HCT116 (cell line): ENCODE results near the gene COQ2. TPM values are rescaled to one million over a fixed set of nuclear protein-coding genes. Genes with fewer than 3 reads are reported as not detected.

ENCODE experiments used
- ATAC-seq: fragments of 200-7000 bp; cut with Tn5 transposase; 2 replicates; pipeline ENCODE4 v1.9.1; 2020; ENCODE audit warnings: mild to moderate bottlenecking, moderate library complexity
- BruUV-seq: library from RNA; stranded (reverse); fragments of 400-500 nt; replicated peaks from 2 replicates; lab custom pipeline; 2021; lab: Mats Ljungman, UMichigan
- CTCF ChIA-PET: fragments of 300-600 bp; sonication (Branson Sonifier 250); formaldehyde crosslinking; loops from one replicate; lab custom pipeline; 2021; ENCODE audit warnings: antibody characterized with exemption; lab: Charles Lee
- POLR2A ChIA-PET: fragments of 300-600, 350-600 bp; sonication (Branson Sonifier 250); formaldehyde crosslinking; loops from one replicate; lab custom pipeline; 2021; ENCODE audit warnings: antibody characterized with exemption; lab: Charles Lee
- RAD21 ChIA-PET, 2 experiments: fragments of 300-600 bp; sonication (Branson Sonifier 250); formaldehyde crosslinking; loops; one replicate each; lab custom pipeline; 2023; ENCODE audit warnings: low total read pairs in 2 of 2; ENCODE audit not compliant: uncharacterized antibody in 2 of 2, unreplicated experiment in 2 of 2, low non-redundant PET in 1 of 2; lab: Charles Lee
- DNase-seq: peaks from one replicate; pipeline ENCODE4 v3.0.0-alpha.2; 2010; ENCODE audit warnings: low read depth, low spot score
- H2AFZ ChIP-seq: fragments of 200-600 bp; shearing (Covaris generic), sonication (generic); 2 replicates; pipeline ENCODE4 v1.6.1; 2017; ENCODE audit warnings: low read depth, mixed run types, mixed read lengths, antibody characterized with exemption, low read length; ENCODE audit not compliant: poor library complexity, severe bottlenecking
- H3K27ac ChIP-seq: 2 replicates; pipeline ENCODE4 v1.5.1; 2012; ENCODE audit warnings: low read depth, low read length
- H3K27me3 ChIP-seq: fragments of 200-600 bp; sonication (generic); 2 replicates; pipeline ENCODE4 v1.6.1; 2016; ENCODE audit warnings: mixed run types, low read length, mixed read lengths; ENCODE audit not compliant: insufficient read depth
- H3K36me3 ChIP-seq, 2 experiments: fragments of 200-500 bp in 1 of 2; fragments of 200-600 bp in 1 of 2; sonication (Bioruptor generic) in 1 of 2; sonication (generic) in 1 of 2; 2 replicates each; pipeline versions ENCODE4 v1.5.1 to v1.6.1; 2014 to 2016; ENCODE audit warnings: low read length in 2 of 2, inconsistent platforms in 1 of 2, mixed read lengths in 1 of 2, mixed run types in 1 of 2; ENCODE audit not compliant: insufficient read depth in 2 of 2, control insufficient read depth in 1 of 2
- H3K4me1 ChIP-seq, 2 experiments: fragments of 200-600 bp in 1 of 2; sonication (generic) in 1 of 2; 2 replicates each; pipeline versions ENCODE4 v1.5.1 to v1.6.1; 2012 to 2017; ENCODE audit warnings: low read length in 2 of 2, inconsistent platforms in 1 of 2, mild to moderate bottlenecking in 1 of 2, mixed read lengths in 1 of 2, mixed run types in 1 of 2, moderate library complexity in 1 of 2; ENCODE audit not compliant: insufficient read depth in 2 of 2, control insufficient read depth in 1 of 2
- H3K4me2 ChIP-seq: fragments of 200-600 bp; sonication (generic); 2 replicates; pipeline ENCODE4 v1.6.1; 2017; ENCODE audit warnings: mixed run types, low read length, mixed read lengths
- H3K4me3 ChIP-seq, 2 experiments: fragments of 200-600 bp in 1 of 2; sonication (generic) in 1 of 2; replicated peaks in 1 of 2; 2 replicates each; pipeline ENCODE4 v1.5.1; 2011 to 2016; ENCODE audit warnings: low read length in 2 of 2, control low read depth in 1 of 2, low read depth in 1 of 2, mild to moderate bottlenecking in 1 of 2, mixed read lengths in 1 of 2, mixed run types in 1 of 2
- H3K79me2 ChIP-seq: fragments of 200-600 bp; sonication (generic); 2 replicates; pipeline ENCODE4 v1.6.1; 2017; ENCODE audit warnings: mild to moderate bottlenecking, mixed run types, low read length, moderate library complexity, mixed read lengths; ENCODE audit not compliant: insufficient read depth
- H3K9ac ChIP-seq: fragments of 200-600 bp; sonication (generic); 2 replicates; pipeline ENCODE4 v1.6.1; 2016; ENCODE audit warnings: low read length, mixed read lengths
- H3K9me2 ChIP-seq: fragments of 200-600 bp; sonication (generic), shearing (Covaris generic); 2 replicates; pipeline ENCODE4 v1.6.1; 2017; ENCODE audit warnings: mixed run types, mild to moderate bottlenecking, moderate library complexity; ENCODE audit not compliant: insufficient read depth
- H3K9me3 ChIP-seq, 2 experiments: fragments of 200-500 bp in 1 of 2; fragments of 200-600 bp in 1 of 2; sonication (Bioruptor generic) in 1 of 2; sonication (generic) in 1 of 2; 2 replicates each; pipeline ENCODE4 v1.6.1; 2014 to 2017; ENCODE audit warnings: low read length in 2 of 2, mixed read lengths in 2 of 2, inconsistent platforms in 1 of 2, low read depth in 1 of 2, mild to moderate bottlenecking in 1 of 2, mixed run types in 1 of 2, moderate library complexity in 1 of 2; ENCODE audit not compliant: control insufficient read depth in 1 of 2, insufficient read depth in 1 of 2
- H4K20me1 ChIP-seq: fragments of 200-600 bp; sonication (generic), shearing (Covaris generic); 2 replicates; pipeline ENCODE4 v1.6.1; 2017; ENCODE audit warnings: mixed run types, mild to moderate bottlenecking, moderate library complexity; ENCODE audit not compliant: insufficient read depth
- ATF3 ChIP-seq: IDR thresholded peaks from 2 replicates; pipeline ENCODE4 v1.6.1; 2012
- EGR1 ChIP-seq: IDR thresholded peaks from 2 replicates; pipeline ENCODE4 v1.6.1; 2012; ENCODE audit warnings: low read depth
- JUND ChIP-seq: IDR thresholded peaks from 2 replicates; pipeline ENCODE4 v1.6.1; 2012
- ZNF274 ChIP-seq: fragments of 200-500 bp; sonication (Bioruptor generic); IDR thresholded peaks from 2 replicates; pipeline ENCODE4 v1.6.1; 2014; ENCODE audit warnings: mild to moderate bottlenecking, low read depth, low read length, inconsistent platforms
- intact Hi-C: fragments of 100-400 bp; cut with micrococcal nuclease; formaldehyde crosslinking; loops from 2 replicates; pipeline ENCODE4 v1.10.0; 2022
- total RNA-seq: library from RNA; stranded (reverse); gene quantifications from one replicate; pipeline ENCODE4 v1.2.1, GENCODE V29; 2021; ENCODE audit not compliant: unreplicated experiment
- TF ChIP-seq, protein P1 (sequence below), 3 experiments: fragments of 200-600 bp in 1 of 3; sonication (generic) in 1 of 3; IDR thresholded peaks in 2 of 3; conservative IDR thresholded peaks in 1 of 3; 2 replicates each; pipeline ENCODE4 v1.5.1; 2012 to 2017; ENCODE audit warnings: low read depth in 2 of 3, low read length in 2 of 3, antibody characterized with exemption in 1 of 3, borderline replicate concordance in 1 of 3, control low read depth in 1 of 3, mild to moderate bottlenecking in 1 of 3, mixed read lengths in 1 of 3, mixed run types in 1 of 3, moderate library complexity in 1 of 3; ENCODE audit not compliant: insufficient read depth in 1 of 3

The COQ2 gene
- total RNA-seq, 1 experiment from 2014 or later: 20.6 TPM

DNA sequence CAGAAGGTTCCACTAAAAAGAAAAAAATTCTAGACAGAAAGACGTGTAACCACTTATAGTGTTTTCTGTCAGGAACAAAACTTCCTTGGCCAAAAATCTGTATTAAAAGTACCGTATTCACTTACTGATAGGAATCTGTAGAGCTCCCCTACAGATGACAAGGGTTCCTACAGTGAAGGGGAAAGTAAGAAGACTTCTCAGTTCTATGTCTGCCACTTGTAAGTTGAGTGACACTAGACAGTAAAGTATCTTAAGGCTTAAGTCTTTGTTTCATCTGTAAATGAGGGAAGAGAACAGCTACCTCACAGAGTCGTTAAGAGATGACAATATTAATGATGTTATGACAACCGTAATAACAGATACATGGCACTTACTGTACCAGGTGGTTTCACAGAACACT lies 3.3 kb downstream of the COQ2 start:
- no TSS peak for BruUV-seq
- POLR2A ChIA-PET: no interaction called here
- Histone ChIP-seq H3K79me2 (peaks cover 38% of the 10 kb centered on the region), H3K9me3 (no peaks in the 10 kb centered on the region), H2AFZ (no peak overlapping the region), H3K9me2 (no peaks in the 10 kb centered on the region), H3K4me3 (no peak overlapping the region), H3K4me2 (no peak overlapping the region), H4K20me1 (no peaks in the 10 kb centered on the region), H3K9ac (no peak overlapping the region), H3K4me1 (peaks cover 6 to 27% of the 10 kb centered on the region in 2 experiments; a peak in 3 of 4 replicates), H3K27ac (no peak overlapping the region), H3K36me3 (peaks cover 0 to 8% of the 10 kb centered on the region in 2 experiments; a peak in 1 of 4 replicates), H3K27me3 (no peaks in the 10 kb centered on the region)
- TF ChIP-seq ATF3: no peak
- TF ChIP-seq, protein P1, sequence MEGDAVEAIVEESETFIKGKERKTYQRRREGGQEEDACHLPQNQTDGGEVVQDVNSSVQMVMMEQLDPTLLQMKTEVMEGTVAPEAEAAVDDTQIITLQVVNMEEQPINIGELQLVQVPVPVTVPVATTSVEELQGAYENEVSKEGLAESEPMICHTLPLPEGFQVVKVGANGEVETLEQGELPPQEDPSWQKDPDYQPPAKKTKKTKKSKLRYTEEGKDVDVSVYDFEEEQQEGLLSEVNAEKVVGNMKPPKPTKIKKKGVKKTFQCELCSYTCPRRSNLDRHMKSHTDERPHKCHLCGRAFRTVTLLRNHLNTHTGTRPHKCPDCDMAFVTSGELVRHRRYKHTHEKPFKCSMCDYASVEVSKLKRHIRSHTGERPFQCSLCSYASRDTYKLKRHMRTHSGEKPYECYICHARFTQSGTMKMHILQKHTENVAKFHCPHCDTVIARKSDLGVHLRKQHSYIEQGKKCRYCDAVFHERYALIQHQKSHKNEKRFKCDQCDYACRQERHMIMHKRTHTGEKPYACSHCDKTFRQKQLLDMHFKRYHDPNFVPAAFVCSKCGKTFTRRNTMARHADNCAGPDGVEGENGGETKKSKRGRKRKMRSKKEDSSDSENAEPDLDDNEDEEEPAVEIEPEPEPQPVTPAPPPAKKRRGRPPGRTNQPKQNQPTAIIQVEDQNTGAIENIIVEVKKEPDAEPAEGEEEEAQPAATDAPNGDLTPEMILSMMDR (IDR thresholded peaks at IDR 0.05 in 2 of 3, conservative IDR thresholded peaks at IDR 0.05 in 1 of 3; ENCODE audit: borderline replicate concordance in 1 of 3, insufficient read depth in 1 of 3, low read depth in 2 of 3, low read length in 2 of 3): 0 out of 6 replicates have a peak, but pooled peaks of 1 of the 3 experiments have one; percentile 4
- TF ChIP-seq JUND: no peak
- TF ChIP-seq ZNF274: no peak
- TF ChIP-seq EGR1: no peak
- intact Hi-C loops: loop anchor here (5.0 kb wide), 1 partner anchor 379 kb away; the partner anchor contains the start of gene THAP9
- DNase-seq: no peak
- no peak for ATAC-seq
- CTCF ChIA-PET: interaction anchor here (0.6 to 1.7 kb wide), 9 partner anchors 19 to 819 kb away, joined by 3 to 10 read pairs (median 3); partner anchors contain the start of gene COPS4
- RAD21 ChIA-PET: interaction anchor here in 1 of 2 experiments (0.6 kb wide), 1 partner anchor 41 kb away, joined by 4 read pairs; no protein-coding TSS in a partner anchor
